Limb (tissue), 2 donors: Measurements from ENCODE around the gene COMMD4.

ENCODE experiments used
- DNase-seq, 2 donors: peaks; one replicate each; pipeline ENCODE4 v3.0.0-alpha.2; 2016; ENCODE audit errors: extremely low spot score in 2 of 2

The COMMD4 gene

DNA sequence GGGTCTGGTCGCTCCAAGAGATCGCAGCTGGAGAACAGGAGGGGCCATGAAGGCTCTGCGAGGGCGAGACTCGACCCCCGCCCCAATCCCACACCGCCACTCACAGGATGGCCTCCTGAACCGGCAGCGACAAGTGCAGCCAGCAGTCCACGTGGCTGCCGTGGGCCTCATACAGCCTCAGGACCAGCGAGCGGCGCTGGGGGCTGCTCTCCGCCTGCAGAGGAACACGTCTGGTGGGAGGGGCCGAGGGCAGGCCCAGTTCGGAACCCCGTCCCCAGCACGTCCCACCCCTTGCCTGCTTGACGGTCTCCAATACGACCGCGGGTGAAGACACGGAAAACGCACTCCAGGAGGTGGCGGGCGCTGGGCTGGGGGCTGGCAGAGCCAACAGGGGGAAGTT, 20.1 kb downstream of the COMMD4 start:
- DNase-seq: no peak

- DNase-seq: no peak
Measured at GRCh38 chr15:75356517-75356916, 20.7 kb downstream of the COMMD4 start.

DNA sequence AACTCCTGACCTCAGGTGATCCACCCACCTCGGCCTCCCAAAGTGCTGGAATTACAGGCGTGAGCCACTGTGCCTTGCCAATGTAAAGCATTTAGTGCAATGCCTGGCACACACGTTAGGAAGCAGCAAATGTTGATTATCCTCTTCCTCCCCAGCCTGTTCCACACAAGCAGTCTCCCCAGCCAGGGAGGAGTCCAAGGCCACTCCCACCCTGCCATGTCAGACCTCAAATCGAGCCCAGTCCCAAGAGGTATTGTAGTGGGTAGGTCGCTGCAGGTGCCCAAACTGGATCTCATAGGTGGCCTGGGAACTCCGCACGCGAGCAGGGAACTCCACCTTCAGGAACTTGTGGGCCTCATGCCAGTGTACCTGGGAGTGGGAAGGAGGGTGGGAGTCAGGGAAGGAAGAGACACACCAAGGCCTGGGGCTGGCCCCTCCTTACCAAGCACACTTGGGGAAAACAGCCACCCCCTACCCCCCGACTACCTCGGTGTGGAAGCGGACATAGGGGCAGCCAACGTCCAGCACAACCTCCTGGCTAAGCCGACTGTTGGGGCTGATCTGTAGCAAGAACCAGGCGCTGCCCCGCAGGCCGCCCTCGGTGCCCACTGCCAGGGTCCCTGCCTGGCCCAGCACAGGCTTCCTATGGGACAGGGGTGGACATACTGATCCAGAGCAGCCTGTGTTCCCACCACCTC, 22.3 kb downstream of the COMMD4 start:
- no peak for DNase-seq

DNA sequence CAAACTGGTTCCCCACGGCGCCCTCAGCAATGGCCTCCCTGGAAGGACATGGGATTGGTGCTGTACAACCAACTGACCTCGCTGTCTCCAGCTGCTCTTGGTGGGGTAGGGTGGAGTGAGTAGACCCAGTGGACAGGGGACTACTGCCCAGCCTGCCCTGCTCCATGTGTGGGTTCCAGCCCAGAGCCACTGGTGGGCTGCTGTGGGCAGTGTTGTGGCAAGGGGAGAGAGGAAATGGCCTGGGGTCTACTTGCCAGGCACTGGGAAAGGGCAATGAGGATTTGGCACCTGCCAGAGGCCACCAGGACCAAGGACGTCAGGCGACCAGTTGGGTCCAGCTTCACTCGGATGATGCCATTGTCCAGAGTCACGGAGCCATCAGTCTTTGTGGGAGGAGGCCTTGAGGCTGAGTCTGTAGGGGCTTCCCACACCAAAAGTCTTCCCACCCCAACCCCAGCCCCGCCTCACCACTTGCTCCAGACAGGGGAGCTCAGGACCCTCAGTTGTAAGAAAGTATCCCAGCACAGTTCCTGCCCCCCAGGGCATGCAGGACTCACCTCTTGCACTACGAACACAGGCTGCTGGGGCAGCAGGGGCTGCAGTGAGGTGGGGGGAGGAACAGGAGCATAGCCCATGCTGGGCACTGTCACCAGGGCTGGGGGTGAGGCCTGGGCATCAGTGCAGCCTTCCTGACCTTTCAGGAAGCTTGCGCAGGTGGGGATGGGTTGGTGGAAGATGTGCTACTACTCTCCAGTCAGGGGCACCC, 23.1 kb downstream of the COMMD4 start:
- no peak for DNase-seq

DNA sequence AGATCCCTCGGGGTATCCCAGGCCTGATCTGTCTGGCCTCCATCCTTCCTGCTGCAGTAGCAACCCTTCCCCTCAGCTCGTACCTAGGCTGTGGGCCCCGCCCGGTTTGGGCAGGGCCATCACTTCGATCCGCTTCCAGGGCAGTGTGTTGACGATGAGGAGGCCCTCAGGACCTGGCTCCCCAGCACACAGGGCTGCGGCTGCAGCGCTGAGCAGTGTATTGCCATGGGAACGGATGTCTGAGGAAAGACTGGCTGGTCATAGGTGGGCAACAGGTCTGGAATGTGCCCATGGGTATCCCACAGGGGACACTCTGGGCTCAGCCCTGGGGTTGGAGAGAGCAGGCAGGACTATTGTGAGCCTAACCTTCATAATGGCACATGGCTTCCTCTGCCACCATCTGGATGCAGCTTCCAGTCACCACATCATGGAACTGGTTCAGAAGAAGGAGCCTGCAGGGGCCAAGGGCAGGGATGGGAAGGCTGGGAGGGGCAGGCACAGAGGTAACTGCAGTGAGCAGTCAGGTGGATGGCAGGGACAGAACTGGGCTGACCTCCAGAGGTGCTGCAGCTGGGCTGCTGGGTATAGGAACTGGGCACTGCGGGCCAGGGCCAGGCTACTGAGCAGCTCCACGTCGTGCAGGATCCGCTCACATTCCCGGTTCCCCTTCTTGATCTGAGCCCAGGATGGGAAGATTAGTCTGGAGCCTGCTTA, 23.8 kb downstream of the COMMD4 start:
- DNase-seq: no peak

GRCh38 chr15:75360391-75360790, 24.5 kb downstream of the COMMD4 start:
- DNase-seq: no peak

GRCh38 chr15:75360856-75361255, 25.0 kb downstream of the COMMD4 start:
- no peak for DNase-seq

- DNase-seq: no peak
Measured at GRCh38 chr15:75361361-75361988, 25.6 kb downstream of the COMMD4 start.

DNA sequence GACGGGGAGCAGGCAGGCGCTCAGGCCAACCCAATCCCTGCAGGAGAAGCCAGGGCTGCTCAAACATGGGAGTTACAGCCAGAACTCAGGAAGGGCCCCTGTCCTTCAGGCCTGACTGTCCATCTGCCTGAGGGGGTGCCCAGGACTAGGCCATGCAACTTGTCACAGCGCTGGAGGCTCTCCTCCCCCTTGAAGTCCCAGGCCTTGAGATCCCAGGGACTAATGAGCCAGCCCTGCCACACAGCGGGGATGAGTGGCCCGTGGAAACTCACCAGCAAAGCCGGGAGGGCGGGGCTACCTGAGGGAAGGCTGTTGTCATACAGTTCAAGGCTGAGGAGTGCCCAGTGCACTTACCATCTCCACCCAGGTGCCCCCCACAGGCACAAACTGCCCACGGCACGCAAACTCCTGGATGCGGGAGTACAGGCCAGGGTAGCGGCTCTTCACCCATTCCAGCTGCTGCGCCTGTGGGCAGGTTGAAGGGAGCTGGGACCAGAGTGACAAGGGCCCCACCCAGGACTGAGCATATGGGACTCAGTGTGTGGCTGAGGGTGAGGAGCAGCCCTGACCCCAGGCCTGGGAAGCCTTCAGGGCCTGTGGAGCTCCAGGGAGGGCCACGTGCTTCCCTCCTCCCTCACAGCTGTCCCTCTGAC, 26.3 kb downstream of the COMMD4 start:
- DNase-seq: no peak

GRCh38 chr15:75362642-75363249, 26.9 kb downstream of the COMMD4 start:
- no peak for DNase-seq

DNA sequence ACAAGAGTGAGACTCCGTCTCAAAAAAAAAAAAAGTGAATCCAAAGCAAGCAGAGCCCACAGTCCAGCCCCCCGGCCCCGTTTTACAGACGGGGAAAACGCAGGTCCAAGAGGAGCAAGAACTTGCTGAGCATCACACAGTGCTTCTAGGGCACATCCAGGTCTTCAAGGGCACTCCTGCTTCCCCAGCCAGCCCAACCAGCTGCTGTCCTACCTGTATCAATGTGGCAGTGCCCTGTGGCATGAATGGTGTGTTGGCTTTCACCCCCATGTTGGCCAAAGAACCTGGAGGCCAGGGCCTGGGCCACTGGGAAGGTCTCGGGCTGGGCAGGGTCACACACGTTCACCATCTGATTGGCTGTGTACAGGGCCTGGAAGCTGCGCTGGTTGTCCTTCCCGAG, 27.9 kb downstream of the COMMD4 start:
- DNase-seq: no peak

GRCh38 chr15:75364881-75365280, 29.0 kb downstream of the COMMD4 start:
- DNase-seq: no peak

GRCh38 chr15:75366163-75366562, 30.3 kb downstream of the COMMD4 start:
- no peak for DNase-seq

DNA sequence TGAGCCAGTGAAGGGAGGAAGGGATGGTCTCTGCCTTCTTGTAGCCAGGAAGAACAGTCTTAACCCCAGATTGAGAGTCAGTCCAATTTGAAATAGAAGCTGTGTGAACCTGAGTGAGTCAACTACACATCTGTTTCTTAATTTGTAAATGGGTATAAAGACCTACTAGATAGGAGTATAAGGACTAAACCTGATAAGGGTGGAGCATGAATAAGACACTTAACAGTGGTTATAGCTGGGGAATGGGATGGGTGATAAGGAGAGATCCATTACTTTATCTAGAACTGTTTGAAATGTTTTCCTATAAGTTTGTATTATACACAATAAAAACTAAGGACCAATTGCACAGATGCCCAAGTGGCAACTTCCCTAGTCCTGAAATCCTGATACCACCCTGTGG, 31.1 kb downstream of the COMMD4 start:
- DNase-seq: no peak

DNA sequence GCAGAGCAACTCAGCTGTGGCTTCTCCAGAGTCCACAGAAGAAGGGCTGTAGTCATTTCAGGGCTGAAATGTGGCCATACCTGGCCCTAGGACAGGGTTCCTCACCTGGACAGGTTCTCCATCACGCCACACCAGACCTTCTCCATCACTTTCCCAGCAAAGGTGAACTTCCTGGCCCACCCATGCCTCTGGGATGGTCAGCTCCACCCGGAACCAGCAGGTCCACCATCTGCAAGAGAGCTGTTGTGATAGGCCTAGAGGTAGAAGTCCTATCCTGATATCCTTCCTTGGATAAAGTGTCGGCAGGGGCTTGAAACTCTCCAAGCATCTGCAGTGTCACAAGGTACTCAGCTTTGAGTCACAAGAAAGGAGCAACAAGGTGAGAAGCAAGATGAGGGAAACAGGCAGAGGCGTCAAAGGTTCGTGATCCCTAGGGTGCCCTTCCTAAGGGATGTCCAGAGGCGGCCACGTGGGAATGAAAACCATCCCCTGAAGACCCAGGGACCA, 31.6 kb downstream of the COMMD4 start:
- DNase-seq: no peak

GRCh38 chr15:75367913-75368688, 32.2 kb downstream of the COMMD4 start, which contains the start of gene MAN2C1:
Gene MAN2C1 (minus strand): TSS chr15:75368607. CDS start chr15:75368583, 24 bp downstream.
- DNase-seq: peak; percentile 93 to 94

- DNase-seq: no peak
Measured at GRCh38 chr15:75368689-75369239, 32.9 kb downstream of the COMMD4 start.

DNA sequence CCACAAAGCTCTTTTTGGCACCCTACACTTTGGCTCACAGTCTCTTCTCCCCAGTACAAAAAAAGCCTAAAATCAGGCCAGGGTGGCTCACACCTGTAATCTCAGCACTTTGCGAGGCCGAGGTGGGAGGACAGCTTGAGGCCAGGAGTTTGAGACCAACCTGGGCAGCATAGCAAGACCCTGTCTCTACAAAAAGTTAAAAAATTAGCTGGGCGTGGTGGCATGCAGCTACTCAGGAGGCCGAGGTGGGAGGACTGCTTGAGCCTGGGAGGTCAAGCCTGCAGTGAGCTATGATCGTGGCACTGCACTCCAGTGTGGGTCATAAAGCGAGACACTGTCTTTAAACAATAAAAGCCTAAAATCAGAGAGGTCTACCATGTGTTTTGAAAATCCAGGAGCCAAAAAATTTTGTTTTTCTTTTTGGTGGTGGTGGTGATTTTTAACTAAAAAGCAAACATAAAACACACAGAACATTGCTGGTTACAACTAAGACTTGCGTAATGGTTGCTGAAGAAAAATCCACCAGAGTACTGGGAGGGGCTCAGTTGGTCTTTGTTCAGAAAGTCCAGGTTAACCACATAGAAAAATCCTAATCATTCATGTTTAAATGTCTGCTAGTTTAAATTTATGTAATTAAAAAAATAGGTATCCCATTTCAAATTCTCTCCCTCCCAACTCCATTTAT, 34.2 kb downstream of the COMMD4 start:
- no peak for DNase-seq

GRCh38 chr15:75371486-75371885, 35.6 kb downstream of the COMMD4 start:
- DNase-seq: no peak
